GM10266 (cell line): ENCODE results near the gene PSMB7.

Source experiments
- DNase-seq: peaks from one replicate; pipeline ENCODE4 v3.0.0; 2012; ENCODE audit errors: extremely low spot score
- TF ChIP-seq, protein P1 (sequence below): IDR thresholded peaks from 2 replicates; pipeline ENCODE4 v1.5.1; 2012; ENCODE audit warnings: mild to moderate bottlenecking, low read depth; ENCODE audit not compliant: control insufficient read depth, insufficient read depth; ENCODE audit errors: missing control alignments

Gene PSMB7

DNA sequence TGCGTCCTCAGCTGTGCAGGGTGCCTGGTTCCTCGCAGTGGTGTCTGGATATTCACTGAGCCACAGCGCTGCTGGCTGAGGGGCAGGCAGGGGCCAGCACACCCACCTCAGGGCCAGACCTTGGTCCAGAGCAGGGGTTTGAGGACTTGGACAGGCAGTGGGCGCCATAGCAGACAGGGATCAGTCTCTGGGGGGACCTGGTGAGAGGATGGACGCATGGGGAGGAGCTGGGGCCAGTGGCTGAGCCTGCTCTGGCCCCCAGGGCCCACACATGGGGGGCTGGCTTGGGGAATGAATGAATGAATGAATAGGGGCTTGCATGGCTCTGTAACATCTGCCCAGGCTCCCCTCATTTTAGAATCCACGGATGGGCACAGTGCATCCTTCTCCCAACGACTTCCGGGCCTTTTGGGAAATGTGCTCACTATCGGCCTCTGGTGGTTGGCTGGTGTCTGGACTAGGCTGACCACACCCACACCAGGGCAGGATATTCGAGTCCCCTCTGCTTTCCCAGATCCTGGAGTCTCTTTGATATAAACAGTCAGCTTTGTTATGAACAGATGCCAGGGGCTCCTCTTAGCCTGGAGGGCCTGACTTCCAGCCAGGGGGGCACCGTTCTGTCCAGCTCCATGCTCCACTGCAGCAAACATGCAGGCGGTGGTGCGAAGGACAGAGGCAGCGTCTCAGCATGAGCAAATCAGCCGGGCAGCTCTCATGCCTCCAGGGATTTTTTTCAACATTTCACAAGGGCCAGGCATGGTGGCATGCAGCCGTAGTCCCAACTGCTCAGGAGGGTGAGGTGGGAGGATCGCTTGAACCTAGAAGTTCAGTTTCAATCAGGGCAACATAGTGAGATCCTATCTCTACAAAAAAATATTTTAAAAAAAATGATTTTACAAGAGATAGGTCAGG lies 94.9 kb downstream of the PSMB7 start:
- DNase-seq = peak; percentile 73
- TF ChIP-seq, protein P1, sequence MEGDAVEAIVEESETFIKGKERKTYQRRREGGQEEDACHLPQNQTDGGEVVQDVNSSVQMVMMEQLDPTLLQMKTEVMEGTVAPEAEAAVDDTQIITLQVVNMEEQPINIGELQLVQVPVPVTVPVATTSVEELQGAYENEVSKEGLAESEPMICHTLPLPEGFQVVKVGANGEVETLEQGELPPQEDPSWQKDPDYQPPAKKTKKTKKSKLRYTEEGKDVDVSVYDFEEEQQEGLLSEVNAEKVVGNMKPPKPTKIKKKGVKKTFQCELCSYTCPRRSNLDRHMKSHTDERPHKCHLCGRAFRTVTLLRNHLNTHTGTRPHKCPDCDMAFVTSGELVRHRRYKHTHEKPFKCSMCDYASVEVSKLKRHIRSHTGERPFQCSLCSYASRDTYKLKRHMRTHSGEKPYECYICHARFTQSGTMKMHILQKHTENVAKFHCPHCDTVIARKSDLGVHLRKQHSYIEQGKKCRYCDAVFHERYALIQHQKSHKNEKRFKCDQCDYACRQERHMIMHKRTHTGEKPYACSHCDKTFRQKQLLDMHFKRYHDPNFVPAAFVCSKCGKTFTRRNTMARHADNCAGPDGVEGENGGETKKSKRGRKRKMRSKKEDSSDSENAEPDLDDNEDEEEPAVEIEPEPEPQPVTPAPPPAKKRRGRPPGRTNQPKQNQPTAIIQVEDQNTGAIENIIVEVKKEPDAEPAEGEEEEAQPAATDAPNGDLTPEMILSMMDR = peak; percentile 72

DNA sequence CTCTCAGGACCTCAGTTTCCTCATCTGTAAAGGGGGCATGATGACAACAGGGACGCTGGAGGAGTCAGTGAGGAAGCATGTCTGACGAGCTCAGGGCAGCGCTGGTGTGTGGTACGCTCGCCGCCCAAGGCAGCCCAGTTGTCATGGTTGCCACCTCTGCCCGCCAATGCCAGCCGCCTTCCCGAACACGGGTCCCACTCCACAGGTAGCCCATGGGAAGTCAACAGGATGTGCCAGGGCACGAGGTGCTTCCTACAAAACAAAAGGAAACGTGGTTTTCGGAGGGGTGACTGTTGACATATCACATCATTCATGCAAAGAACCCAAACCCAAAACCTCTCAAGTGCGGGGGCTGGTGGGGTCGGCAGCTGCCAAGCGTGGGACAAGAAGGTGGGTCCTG lies 99.4 kb downstream of the PSMB7 start:
- TF ChIP-seq, protein P1 = no peak

DNA sequence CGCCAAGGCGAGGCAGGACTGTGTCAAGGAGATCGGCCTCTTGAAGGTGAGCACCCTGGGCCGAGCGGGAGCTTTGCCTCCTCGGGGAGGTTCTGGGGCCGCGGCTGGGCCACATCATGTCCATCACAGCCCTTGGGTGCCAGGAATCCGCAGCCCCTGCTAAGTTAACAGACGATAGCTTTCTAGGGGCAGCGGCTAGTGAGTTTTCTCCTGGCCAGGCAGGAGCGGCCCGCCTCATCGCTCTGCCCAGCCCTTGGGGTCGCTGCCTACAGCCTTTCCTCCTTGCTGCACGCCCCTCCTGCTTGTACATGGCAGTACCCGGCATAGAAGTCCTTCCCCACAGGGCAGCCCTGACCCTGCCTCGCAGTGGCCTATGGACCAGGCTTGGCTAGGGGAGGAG lies 101.3 kb downstream of the PSMB7 start:
- TF ChIP-seq, protein P1 = no peak
- no peak for DNase-seq

More for the DNA sequence above, 99.4 kb downstream of the PSMB7 start:
- no peak for DNase-seq

DNA sequence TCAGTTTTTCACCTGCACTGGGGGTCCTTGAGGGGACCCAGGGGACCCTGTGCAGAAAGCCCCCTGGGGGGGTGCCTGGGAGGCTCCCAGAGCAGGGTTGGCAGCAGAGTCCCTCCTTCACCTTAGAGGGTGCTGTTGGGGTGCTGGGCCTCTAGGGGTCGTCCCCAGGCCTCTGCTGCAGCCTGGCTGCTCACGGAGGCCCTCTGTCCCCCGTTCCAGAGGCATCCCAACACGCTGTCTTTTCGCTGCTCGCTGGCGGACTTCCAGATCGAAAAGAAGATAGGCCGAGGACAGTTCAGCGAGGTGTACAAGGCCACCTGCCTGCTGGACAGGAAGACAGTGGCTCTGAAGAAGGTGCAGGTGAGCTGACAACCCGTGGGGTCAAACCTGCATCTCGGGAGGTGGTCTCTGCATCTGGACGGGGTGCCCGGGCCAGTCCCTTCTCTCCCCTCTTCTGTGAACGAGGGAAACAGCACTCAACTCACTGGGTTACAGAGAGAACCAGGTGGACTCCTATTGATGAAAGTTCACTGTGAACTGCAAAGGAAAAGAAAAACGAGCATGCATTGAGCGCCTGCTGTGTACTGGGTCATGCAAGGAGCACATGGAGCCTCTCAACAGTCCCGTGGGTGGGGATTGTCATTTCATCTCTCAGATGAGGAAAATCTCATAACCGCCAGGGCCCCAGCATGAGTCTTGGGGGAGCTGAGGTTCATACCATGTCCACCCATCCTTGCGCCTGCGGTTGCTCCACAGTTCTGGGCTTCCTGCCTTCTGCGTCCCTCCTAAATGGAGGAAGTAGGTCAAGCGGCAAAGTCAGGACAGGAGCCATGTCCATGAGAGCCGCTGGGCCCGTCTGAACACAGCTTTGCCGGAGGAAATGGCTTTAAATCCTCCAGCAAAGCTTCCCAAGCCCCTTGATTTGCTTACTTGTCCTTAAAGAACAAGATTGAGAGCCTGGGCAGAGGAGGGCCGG lies 102.7 kb downstream of the PSMB7 start:
- TF ChIP-seq, protein P1 = no peak
- no peak for DNase-seq

DNA sequence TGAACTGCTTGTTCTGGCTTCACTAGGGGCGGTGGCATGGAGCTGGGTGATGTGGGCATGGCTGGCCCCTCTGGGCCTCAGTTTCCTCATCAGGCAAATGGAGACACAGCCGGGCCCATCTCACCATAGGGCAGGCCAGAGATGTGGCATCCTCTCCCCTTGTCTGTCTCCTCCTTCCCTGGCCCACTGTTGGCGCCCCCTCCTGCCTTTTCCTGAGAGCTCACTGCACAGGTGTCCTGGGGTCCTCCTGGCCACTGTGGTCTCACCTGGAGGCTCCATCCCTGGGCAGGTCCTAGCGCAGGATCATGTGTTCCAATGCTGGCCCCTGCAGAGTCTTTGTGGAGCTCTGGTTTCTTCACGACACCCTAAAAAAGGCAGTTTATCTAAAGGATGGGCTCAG lies 104.0 kb downstream of the PSMB7 start:
- DNase-seq = no peak
- TF ChIP-seq, protein P1 = no peak

DNA sequence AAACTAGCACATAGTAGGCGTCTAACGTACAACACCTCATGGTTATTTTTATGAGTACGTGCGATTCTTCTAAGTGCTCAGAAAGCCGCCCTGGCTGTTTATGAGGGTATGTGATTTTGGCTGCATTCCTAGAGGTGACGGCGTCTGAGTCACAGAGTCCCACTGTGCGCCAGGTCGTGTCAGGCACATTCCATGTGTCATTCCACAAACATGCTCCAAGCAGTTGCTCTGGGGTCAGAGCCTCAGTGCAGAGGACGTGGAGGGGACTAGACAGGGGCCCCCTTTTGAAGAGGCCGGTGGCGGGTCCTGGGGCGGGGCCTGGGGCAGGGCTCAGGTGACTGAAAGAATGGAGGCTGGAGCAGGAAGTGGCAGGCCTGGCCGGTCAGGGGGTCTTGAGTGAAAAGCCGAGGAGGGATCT lies 105.6 kb downstream of the PSMB7 start:
- no peak for DNase-seq
- TF ChIP-seq, protein P1 = no peak
